SK-N-MC (cell line): ENCODE measurements around the gene TAL1.

Source experiments
- DNase-seq: peaks from one replicate; pipeline ENCODE4 v3.0.0-alpha.2; 2011; ENCODE audit warnings: low read depth, low spot score
- H3K27ac ChIP-seq: fragments of 200-600 bp; sonication (generic); 2 replicates; pipeline ENCODE4 v1.5.1; 2016; ENCODE audit warnings: mixed run types
- H3K36me3 ChIP-seq: fragments of 200-600 bp; sonication (generic); 2 replicates; pipeline ENCODE4 v1.6.1; 2017; ENCODE audit warnings: antibody characterized with exemption, low read length, mixed read lengths; ENCODE audit not compliant: insufficient read depth
- H3K4me3 ChIP-seq: fragments of 200-600 bp; sonication (generic); 2 replicates; pipeline ENCODE4 v1.5.1; 2016
- H3K9ac ChIP-seq: fragments of 200-600 bp; sonication (generic); 2 replicates; pipeline ENCODE4 v1.8.0; 2017; ENCODE audit warnings: mixed run types, mixed read lengths; ENCODE audit not compliant: insufficient read length
- H3K9me3 ChIP-seq: fragments of 200-600 bp; sonication (generic); 2 replicates; pipeline ENCODE4 v1.6.1; 2017; ENCODE audit warnings: low read depth, mild to moderate bottlenecking, antibody characterized with exemption, low read length, moderate library complexity, mixed read lengths
- EZH2 ChIP-seq: fragments of 200-600 bp; sonication (generic); IDR thresholded peaks from one replicate; pipeline ENCODE4 v1.6.1; 2017; ENCODE audit warnings: antibody characterized with exemption
- FOXP2 ChIP-seq: optimal IDR thresholded peaks from 2 replicates; pipeline ENCODE3; 2011; ENCODE audit warnings: mild to moderate bottlenecking, moderate library complexity; ENCODE audit not compliant: insufficient read depth; ENCODE audit errors: extremely low read length, control extremely low read depth
- POLR2AphosphoS5 ChIP-seq: IDR thresholded peaks from 2 replicates; pipeline ENCODE4 v1.6.1; 2012; ENCODE audit warnings: mild to moderate bottlenecking, low read depth, low read length, borderline replicate concordance

The TAL1 gene

GRCh38 chr1:47231301-47232186 is 481 bp downstream of the TAL1 start:
- H3K9ac ChIP-seq, result no peak overlapping the region
- TF ChIP-seq POLR2AphosphoS5, result peak; percentile 37; the same call in 1 of the 2 replicates
- no peak for TF ChIP-seq EZH2

DNA sequence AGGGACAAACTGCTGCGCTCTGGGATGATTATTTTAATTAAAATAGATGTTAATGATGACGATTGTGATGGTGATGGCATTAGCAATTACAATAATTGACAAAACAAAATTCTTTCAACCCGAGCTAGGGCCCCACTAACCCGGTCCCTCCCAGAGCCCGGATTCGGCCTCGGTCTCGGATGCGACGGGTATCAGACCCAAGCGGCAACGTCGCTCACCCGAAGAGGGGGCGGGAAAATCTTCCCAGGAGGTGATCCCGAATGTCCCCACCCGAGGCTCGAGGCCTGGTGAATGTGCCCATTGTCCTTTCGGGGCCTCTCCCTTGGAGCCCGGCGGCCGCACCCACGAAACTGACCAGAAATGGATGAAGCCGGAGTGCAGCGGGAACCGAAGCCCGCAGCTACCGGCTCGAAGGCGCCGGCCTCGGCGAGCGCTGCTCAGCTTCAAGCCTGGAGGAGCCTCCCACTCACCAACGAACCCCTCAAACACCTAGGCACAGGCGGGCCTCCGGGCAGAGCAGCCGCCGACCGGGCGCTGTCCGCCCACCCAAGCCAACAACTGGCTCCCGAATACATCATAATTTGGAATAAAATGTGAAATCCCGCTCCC is 1.2 kb downstream of the TAL1 start:
- H3K27ac ChIP-seq, result no peak overlapping the region
- H3K9ac ChIP-seq, result no peak overlapping the region
- no peak for DNase-seq
- TF ChIP-seq EZH2, result no peak
- no peaks in the 10 kb centered on the region for H3K36me3 ChIP-seq
- no peaks in the 10 kb centered on the region for H3K9me3 ChIP-seq
- H3K4me3 ChIP-seq, result no peak overlapping the region

More at GRCh38 chr1:47231301-47232186, 481 bp downstream of the TAL1 start:
- Histone ChIP-seq H3K27ac (no peak overlapping the region), H3K4me3 (peak overlapping the region; percentile 49), H3K36me3 (no peaks in the 10 kb centered on the region), H3K9me3 (no peaks in the 10 kb centered on the region)
- DNase-seq, result peak; percentile 14

DNA sequence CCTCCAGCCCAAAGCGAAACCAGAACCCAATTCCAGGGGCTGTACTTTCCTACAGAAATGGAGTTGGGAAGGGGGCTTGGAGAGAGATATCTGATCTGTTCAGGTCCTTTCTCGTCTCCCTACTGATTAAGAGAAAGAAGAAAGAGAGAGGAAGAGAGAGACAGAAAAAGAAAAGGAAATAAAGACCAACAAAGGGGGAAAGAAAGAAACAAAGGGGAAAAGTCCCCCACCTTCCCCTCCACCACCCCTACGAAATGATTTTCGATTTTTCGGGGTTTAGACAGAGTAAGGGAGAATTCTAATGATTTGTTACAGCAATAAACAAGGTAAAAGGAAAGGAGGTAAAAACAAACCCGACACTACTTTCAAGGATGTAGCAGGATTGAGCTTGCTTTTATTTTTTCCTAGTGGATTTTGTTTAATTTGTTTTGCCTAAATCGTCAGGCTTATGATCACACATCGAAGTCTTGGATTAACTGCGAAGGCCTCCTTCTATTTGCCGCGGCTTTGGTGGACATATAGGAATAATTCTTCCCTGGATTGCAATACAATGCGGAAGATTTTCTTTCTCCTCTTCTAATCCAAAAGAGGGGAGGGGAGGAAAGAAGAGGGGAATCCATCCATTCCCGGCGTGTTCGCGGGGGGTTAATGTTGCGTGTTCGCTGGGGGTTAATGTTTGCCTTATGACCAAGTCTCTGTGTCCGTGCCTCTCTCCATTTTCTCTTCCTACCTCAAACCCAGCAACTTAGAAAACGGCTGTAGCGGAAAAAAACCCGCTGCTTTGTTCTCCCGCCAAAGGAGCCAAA is 1.9 kb downstream of the TAL1 start:
- Histone ChIP-seq H3K9me3 (no peaks in the 10 kb centered on the region), H3K9ac (no peak overlapping the region), H3K27ac (no peak overlapping the region), H3K36me3 (no peaks in the 10 kb centered on the region), H3K4me3 (no peak overlapping the region)
- TF ChIP-seq EZH2, result no peak
- no peak for TF ChIP-seq FOXP2
- no peak for TF ChIP-seq POLR2AphosphoS5
- no peak for DNase-seq

- H3K36me3 ChIP-seq, result no peaks in the 10 kb centered on the region
- TF ChIP-seq EZH2, result no peak
- no peak for TF ChIP-seq POLR2AphosphoS5
- no peak for TF ChIP-seq FOXP2
- H3K27ac ChIP-seq, result no peak overlapping the region
- H3K4me3 ChIP-seq, result no peak overlapping the region
- DNase-seq, result no peak
- H3K9ac ChIP-seq, result no peak overlapping the region
- no peaks in the 10 kb centered on the region for H3K9me3 ChIP-seq
Measured at GRCh38 chr1:47229031-47229885, 2.8 kb downstream of the TAL1 start.

GRCh38 chr1:47228644-47229030 is 3.4 kb downstream of the TAL1 start:
- Histone ChIP-seq H3K36me3 (no peaks in the 10 kb centered on the region), H3K4me3 (no peak overlapping the region), H3K9me3 (no peaks in the 10 kb centered on the region), H3K27ac (no peak overlapping the region), H3K9ac (no peak overlapping the region)
- no peak for TF ChIP-seq EZH2
- TF ChIP-seq FOXP2, result no peak
- no peak for TF ChIP-seq POLR2AphosphoS5
- DNase-seq, result no peak

- H3K4me3 ChIP-seq, result no peak overlapping the region
- no peaks in the 10 kb centered on the region for H3K36me3 ChIP-seq
- no peak overlapping the region for H3K9ac ChIP-seq
- no peaks in the 10 kb centered on the region for H3K9me3 ChIP-seq
- no peak overlapping the region for H3K27ac ChIP-seq
- DNase-seq, result no peak
- TF ChIP-seq EZH2 (no peak), FOXP2 (no peak), POLR2AphosphoS5 (no peak)
Measured at GRCh38 chr1:47227341-47228232, 4.4 kb downstream of the TAL1 start.

GRCh38 chr1:47226839-47227215 is 5.2 kb downstream of the TAL1 start:
- Histone ChIP-seq H3K4me3 (no peak overlapping the region), H3K27ac (no peak overlapping the region), H3K36me3 (no peaks in the 10 kb centered on the region), H3K9ac (no peak overlapping the region), H3K9me3 (no peaks in the 10 kb centered on the region)
- TF ChIP-seq EZH2 (no peak), FOXP2 (no peak), POLR2AphosphoS5 (no peak)
- DNase-seq, result no peak
